GM18498 (cell line): ENCODE measurements around the gene PPP1R9A.

Source experiments
- ATAC-seq: cut with Tn5 transposase; IDR thresholded peaks from one replicate; pipeline ENCODE4 v1.9.1; 2021; ENCODE audit warnings: mild to moderate bottlenecking, moderate library complexity; ENCODE audit not compliant: unreplicated experiment

Gene PPP1R9A

DNA sequence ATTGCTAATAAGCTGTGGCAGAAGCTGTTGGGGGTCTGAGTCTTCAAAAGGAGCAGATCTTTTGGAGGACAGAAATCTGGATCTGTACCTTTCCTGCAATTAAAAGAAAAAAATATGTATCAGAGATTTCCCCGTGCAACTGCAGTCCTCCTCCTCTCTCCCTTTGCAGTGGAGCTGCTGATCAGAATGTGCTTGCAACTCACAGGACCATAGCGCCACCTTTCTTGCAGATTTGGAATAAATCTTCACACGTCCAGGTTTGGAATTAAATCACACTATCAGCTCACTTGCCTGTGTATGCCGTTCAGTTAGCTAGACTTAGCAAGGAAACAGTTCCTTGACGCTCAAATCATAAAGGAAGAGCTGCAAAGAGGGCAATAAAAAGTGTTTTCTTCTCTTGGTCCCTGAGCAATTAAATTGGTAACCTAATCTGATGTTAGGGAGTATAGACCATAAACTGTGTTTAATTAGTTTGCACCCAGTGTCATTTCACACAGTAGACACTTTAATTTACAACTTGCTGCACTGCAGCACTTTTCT lies 339.5 kb downstream of the PPP1R9A start:
- peak; percentile 75 for ATAC-seq

DNA sequence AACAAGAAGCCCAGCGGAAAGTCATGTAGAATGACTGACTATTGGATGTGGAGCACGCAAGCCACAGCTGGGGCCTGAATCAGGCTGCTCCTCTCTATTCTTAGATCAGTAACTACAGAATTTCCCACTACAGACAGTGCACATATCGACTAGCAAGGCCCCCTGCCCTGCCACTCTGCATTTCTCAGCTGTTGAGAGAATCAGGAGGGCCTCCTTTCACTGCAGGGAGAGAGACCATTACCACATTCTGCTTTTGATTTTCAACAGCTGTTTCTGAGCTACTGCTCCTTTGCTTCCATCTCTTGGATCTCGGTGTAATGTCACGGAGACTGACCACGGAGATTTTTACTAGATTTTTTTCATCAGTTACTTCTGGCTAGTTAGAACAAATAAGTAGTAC lies 343.2 kb downstream of the PPP1R9A start:
- no peak for ATAC-seq

DNA sequence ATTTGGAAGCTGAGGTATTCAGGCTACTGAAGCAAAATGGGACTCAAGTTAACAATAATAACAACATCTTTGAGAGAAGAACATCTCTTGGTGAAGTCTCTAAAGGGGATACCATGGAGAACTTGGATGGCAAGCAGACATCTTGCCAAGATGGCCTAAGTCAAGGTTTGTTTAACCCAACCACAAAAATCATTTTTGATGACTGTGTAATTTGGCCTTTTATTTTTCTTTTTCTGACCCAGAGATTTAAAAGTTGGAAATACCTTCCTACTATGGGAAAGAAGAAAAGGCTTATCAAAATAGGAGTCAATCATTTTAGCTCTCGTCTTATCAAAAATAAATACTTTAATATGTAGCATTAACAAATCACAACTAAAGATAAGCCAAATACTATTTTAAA lies 344.6 kb downstream of the PPP1R9A start:
- ATAC-seq: no peak

DNA sequence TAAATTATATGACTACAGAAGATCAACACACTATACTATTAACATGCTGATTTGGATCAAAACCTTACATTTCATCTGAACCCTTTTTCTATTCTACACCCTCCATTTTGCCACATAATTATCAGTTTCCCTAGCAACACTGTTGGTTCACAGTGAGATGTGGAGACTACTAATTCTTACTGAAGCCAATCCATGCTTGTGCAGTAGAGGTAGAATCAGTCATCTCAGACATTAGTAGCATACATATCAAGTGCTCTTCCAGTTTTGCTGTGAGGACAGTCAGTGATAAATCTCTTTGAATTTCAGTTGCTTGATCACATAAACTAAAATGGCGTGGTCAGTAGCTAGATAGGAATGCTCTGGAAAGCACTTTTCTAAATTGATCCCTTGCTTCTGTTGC lies 346.6 kb downstream of the PPP1R9A start:
- ATAC-seq: no peak

DNA sequence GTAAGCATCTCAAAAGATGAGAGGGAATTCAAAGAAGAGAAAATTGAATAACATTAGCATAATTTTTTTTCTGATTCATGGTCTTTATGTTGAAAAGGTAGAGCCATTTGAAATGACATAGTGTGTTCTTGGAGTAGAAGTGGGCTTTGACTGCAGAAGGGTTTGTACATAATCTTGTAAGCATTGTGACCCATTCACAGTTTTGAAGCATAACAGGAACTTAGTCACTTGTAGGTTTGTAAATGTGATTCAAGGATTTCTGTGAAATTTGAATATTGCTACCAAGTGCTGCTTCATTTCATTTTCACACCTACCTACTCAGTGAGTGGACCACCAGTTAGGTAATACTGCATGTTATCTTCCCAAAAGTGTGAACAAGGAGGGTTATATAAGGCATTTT lies 348.3 kb downstream of the PPP1R9A start:
- no peak for ATAC-seq

DNA sequence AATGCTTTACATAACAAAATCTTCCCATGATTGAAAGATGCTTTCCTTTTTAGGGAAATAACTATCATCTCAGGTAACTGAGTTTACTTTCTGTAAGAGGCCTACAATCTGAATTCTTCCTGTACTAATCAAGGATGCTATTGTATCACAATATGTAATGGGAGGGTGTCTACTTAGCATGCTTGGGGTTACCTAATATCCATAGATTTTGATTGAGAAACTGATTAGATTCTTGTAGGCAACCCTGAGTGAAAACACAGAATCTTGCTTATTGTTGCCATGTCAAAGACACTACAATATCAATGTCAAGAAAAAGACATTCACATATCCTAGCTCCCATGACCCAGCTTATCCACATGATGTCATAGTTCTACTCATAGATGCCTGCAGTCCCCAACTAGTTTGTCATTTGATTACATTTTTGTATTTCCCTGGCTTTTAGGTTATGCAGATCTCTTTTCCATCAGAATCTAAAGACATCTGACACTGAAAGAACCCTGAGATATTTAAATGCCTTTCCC lies 354.6 kb downstream of the PPP1R9A start:
- ATAC-seq: no peak

DNA sequence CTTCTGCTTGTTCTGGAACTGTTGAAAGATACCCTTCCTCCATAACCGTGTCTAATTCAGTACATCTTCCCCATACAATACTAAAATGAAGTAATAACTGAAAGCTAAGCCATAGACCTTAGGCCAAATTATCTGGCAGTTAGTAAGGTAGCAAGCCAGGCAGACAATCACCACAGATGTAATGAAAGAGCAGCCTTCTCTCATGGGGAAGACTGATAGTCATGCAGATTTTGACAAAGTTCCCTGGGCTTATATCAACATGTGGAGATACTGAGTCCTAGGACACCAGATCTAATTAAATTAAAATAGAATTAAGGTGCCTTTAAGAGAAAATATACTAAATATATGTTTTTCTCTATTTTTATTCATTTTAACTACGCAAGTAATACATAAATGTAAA lies 355.5 kb downstream of the PPP1R9A start:
- ATAC-seq: no peak

DNA sequence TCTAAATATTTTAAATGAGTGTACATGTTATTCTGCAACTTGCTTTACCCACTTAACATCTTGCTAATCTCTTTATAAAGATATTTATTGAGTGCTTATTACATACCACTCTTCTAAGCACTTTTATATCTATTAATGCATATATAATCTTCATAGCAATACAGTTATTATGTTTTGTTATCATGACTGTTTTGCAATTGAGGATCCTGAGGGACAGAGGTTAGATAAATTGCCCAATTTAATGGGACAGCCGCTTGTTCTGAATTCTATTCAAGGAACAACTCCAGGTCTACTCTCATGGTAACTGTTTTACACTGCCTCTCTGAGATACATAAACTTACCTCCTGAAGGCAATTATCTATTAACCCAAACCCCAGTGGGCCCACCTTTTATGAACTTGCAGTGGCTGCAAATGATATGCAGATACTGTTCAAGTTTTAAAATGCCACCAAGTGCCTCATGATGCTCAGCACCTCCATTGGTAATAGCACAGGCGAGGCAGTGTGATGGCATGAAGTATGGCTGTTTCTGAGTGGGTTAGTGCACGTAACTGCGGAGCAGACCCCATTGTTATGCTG lies 356.5 kb downstream of the PPP1R9A start:
- ATAC-seq: no peak

DNA sequence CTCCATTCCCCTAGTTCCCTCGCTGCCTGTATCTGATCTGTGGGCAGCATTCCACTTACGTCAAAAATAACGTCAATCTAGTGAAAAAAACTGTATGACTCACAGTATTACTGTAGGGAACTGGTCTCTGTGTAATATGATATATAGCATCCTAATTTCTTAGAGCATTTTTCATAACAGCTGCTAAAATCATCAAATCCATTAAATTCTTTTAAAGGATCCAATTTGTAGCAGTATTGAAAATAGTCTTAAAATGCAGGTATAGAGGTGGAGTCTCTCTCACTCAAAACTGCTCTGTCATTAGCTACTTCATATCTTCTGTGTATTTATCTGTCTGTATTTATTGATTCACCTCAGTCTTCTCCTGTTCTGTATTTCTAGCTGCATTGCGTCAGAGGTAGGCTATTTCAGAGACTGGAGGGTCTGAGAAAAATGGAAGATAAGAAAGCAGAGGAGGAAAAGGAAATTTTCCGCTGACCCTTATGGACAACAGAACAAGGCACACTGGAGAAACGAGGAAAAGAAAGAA lies 357.0 kb downstream of the PPP1R9A start:
- no peak for ATAC-seq

DNA sequence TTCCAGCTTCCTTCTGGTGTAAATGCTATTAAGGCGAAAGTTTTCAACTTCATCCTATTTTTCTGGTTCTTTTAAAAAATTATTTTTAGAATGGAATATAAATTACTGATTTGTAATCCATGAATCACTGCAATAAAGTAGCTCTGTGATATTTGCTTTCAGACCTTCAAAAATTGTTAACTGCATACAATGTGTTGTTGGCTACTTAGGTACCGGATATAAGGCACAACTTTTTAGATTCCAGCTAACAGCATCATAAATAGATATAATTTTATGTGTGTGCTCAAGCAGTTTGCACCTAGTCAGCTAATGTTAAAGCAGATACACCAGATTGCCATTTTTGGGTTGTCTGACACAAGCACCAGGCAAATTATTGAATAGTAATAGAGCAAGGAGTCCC lies 358.2 kb downstream of the PPP1R9A start:
- no peak for ATAC-seq

DNA sequence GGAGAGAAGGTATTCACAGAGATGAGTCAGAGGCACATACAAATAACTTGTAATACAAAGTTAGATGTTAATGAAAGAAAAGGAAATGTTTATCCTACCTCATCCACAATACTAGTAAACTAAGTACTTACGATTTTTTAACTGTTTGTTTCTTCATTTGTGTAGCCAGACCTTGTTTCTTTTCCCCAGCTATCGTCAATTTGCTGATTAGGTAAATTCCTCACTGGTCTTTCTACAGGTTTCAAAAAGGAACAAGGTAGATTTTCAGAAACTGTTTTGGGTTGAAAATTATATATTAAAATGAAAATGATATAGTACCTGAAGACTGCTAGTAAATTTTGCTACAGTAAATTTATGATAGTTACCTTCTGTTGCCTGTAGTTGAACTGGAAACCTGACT lies 360.4 kb downstream of the PPP1R9A start:
- no peak for ATAC-seq

DNA sequence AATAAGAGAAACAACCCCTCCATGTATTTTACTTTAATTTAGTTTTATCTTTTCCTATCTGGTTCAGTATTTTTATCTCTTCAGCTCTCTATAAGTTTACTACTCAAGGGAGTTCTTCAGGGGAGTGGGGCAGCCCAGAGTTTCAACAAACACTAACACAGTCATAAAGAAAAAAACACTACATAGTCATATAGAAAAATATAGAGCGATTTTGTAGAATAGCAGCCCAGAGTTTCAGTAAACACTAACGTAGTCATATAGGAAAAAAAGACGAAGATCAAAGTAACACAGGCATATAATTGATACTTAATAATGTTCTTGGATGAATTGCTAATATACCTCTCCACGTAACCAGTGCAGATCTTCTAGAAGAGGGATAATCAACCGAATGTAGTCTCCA lies 362.2 kb downstream of the PPP1R9A start:
- ATAC-seq: no peak

DNA sequence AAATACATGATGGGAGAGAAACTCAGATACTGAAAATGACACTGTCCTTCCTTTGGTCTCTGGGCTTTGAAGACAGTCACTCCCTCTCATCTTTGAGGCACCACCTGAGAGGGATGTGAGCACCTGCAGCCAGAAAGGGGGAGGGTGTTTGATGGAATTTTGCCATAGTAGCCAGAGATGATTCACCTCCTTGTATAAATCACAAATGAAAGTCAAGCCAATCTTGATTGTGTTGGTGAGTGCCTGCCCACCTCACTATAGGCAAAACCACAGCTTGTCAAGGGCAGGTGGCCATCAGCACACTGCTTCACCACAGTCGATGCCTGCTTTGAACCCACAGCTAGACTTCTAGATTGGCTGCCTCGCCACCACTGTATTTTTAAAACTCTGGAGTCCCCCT lies 368.7 kb downstream of the PPP1R9A start:
- ATAC-seq: no peak

DNA sequence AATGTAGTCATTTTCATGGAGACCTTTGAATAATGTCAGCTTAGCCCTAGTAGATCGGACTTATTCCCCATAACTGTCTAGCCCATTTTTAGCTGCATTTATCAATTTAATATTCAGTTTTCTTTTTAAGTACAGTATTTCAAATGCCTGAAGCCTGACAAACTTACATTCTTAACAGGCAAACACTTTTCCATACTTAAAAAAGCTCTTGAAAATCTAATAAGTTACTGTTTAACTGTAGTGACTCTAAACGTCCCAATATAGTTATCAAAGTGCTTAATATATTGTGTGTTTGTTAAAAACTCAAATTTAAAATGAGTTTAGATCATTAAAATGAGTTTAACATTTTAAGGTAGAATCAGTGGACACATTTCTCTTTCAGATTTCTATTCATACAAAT lies 372.0 kb downstream of the PPP1R9A start:
- ATAC-seq: no peak

DNA sequence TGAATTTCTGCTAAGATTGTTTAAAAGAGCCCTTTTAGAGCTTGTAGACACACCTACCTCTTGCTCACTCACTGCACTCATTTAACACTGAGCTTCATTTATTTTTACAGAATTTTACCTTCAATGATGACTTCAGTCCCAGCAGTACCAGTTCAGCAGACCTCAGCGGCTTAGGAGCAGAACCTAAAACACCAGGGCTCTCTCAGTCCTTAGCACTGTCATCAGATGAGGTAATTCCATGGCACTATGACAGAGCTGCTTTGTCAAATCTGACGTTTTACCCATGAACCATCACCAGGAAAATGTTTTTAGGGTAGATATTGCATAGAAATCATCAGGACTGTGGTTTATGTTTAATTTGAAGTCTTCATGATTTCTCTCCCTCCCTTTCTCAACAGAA lies 378.7 kb downstream of the PPP1R9A start:
- no peak for ATAC-seq

DNA sequence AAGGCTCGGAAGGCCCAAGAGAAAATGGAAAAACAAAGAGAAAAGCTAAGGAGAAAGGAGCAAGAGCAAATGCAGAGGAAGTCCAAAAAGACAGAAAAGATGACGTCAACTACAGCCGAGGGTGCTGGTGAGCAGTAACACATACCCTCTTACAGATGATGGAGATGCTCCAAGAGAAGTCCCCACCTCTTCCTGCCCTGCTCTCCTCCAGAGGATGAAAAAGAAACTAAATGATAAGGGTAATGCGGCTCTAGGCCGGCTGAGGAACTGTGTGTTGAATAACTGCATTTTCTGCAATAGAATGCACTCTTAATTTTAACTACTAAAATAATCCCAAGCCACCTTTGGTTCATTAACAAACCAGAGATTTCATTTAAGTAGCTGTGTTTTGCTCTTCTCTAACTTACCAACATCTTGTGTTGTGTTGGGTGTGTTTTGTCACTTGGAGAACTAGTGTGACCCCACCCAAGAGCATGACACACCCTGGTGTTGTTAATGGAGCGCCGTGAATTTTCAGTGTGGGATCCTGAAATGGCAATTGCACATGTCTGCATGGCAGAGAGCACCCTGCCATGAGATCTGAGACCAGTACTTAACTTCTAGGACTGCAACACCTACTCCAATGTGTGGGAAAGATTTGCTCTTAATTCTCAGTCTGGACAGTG lies 382.9 kb downstream of the PPP1R9A start:
- ATAC-seq: no peak

DNA sequence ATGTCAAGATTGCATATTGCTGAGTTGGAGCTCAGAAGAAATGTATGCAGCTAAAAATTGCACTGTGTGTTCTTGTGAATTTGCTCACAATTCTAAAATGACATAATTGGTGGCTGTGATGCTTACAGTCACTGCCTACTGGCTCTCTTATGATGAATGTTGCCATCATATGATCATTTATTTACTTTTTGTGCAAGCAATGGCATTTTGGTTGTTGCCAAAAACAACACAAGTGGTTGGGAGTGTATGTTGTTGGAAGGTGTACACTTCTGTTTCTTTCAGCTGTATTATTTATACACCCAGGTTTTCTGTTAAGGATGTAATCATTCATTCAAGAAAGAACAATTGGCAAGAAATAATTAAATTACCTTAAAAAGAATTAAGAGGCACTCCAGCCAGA lies 388.0 kb downstream of the PPP1R9A start:
- ATAC-seq: no peak

DNA sequence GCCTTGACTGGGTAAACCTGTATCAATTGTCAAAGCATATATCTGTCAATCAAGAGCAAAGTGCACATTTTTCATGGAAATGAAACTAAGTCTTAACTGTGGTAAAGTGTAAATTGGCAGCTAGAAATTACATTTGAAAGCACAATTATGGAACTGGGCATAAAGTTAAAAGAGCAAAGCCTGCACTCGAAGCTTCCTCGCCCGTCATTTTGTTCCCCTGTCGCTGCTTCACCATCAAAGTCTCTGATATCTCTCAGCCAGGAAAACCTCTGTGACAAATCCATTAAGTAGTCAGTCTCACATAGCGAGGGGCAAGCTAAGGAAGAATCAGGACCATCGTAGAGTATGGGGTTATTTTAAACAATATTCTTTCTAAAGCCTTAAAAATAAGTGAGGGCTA lies 389.1 kb downstream of the PPP1R9A start:
- ATAC-seq: no peak

DNA sequence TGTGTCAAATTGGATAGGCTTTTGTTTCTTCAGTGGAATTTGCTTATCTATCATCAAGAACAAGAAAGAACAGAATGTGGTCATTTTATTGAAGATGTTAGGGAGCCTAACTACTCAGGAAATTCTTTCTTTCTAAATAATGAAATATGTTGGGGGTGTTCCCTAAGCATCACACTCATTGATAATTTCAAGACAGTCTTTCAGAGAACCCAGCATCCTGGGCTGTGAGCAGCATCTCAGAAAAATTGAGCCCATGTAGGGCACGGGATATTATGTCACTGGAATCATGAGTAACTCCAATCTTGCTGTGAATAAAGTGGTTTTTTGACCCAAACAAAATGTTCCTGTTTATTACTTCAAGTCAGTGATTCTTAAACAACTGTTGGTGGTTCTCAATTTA lies 389.6 kb downstream of the PPP1R9A start:
- ATAC-seq: no peak

DNA sequence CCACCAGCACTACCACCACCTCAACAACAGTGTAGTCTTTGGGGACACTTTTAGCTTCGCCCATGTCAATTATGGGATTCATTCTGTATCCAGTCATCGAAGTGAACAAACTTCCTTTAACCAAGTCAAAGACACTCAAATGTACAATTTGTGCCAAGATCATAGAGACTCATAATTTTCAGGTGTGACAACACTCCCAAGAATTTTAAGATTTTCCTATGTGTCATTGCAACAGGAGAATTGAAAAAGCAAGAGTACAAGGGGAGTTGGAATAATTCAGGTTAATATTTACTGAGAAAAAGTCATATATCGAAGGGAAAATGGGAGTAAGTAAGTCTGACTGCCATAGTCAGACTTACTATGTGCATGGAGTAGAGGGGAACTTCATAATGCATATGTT lies 390.7 kb downstream of the PPP1R9A start:
- ATAC-seq: no peak

DNA sequence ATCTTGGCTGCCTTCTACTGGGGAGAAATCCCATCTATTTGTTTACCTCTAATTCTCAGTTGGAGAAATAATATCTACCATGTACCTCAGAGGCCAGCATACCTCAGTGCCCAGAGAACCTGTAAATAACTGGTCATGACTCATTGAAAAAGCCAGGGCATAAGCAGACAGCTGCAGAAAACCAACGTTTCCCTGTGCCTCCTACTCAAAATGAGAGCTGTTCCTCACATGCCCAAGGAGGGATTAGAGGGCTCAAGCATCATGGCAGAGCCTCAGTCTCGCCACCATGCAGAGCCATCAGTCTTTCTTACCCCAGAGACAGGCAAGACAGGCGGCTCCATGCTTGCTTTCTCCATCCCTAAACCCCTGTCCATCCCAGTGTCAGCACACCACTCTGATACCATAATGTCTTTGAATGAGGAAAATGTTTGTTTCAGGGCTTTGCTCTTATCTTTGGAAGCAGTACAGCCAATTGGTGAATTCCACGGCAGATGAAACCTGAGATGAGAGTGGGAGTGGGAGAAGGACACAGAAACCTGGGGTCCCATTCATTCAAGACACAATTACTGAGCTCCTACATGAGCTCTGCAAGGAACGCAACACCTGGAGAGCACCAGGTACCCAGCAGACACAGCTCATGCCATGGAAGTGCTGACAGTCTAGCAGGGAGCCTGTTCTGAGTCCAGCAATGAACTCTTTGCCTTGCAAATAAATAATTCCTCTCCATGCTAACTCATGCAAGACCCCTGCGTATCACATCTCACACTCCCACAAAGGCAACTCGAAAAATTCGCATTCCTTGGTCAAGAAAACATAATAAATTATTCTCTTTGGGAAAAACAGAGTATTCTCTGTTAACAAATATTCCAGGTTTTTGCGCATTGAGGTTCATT lies 395.9 kb downstream of the PPP1R9A start:
- no peak for ATAC-seq
